GM12878 (cell line): Measurements from ENCODE around the gene CELF6. TPM values are rescaled to one million over a fixed set of nuclear protein-coding genes. Genes with fewer than 3 reads are reported as not detected.

ENCODE experiments used
- ATAC-seq: fragments of 200-7000 bp; cut with Tn5 transposase; 3 replicates; pipeline ENCODE4 v1.9.1; 2020; ENCODE audit warnings: mild to moderate bottlenecking, moderate library complexity
- BruUV-seq: library from RNA; stranded (reverse); fragments of 400-500 nt; replicated peaks from 2 replicates; lab custom pipeline; 2021; lab: Mats Ljungman, UMichigan
- CTCF ChIA-PET: fragments of 300-600 bp; sonication (Branson Sonifier 250); formaldehyde crosslinking; extraction: SDS; loops from one replicate; lab custom pipeline; 2021; ENCODE audit warnings: inconsistent platforms; lab: Yijun Ruan, JAX
- POLR2A ChIA-PET: fragments of 350-600 bp; formaldehyde crosslinking; extraction: SDS; loops from one replicate; lab custom pipeline; 2021; ENCODE audit warnings: inconsistent platforms; lab: Charles Lee
- RAD21 ChIA-PET: fragments of 300-600 bp; sonication (Branson Sonifier 250); formaldehyde crosslinking; loops from one replicate; lab custom pipeline; 2023; ENCODE audit warnings: antibody characterized with exemption; ENCODE audit not compliant: unreplicated experiment; lab: Charles Lee
- SMC1A ChIA-PET: fragments of 300-600 bp; sonication (Branson Sonifier 250); formaldehyde crosslinking; loops from one replicate; lab custom pipeline; 2023; ENCODE audit not compliant: unreplicated experiment, uncharacterized antibody; lab: Charles Lee
- DNase-seq: peaks from one replicate; pipeline ENCODE4 v3.0.0-alpha.2; 2011; ENCODE audit warnings: low read depth, low spot score
- FAIRE-seq: peaks from 3 replicates; lab custom pipeline; 2011; peaks lifted over from hg19 to GRCh38; lab: Jason Lieb, UNC
- H2AFZ ChIP-seq: 2 replicates; pipeline ENCODE4 v1.6.0; 2011; ENCODE audit warnings: low read depth, low read length, control low read depth; ENCODE audit not compliant: control insufficient read depth
- H3K27ac ChIP-seq: 2 replicates; pipeline ENCODE4 v1.5.1; 2011; ENCODE audit warnings: control low read depth; ENCODE audit not compliant: control insufficient read depth, insufficient read depth
- H3K27me3 ChIP-seq, 2 experiments: replicated peaks in 1 of 2; 2 replicates each; pipeline versions ENCODE4 v1.6.0 to v1.6.1; 2011; ENCODE audit warnings: low read length in 1 of 2; ENCODE audit not compliant: control insufficient read depth in 2 of 2, insufficient read depth in 2 of 2
- H3K36me3 ChIP-seq, 2 experiments: 2 replicates each; pipeline ENCODE4 v1.5.1; 2011; ENCODE audit warnings: low read length in 1 of 2; ENCODE audit not compliant: control insufficient read depth in 2 of 2, insufficient read depth in 2 of 2
- H3K4me1 ChIP-seq: 2 replicates; pipeline ENCODE4 v1.6.1; 2011; ENCODE audit warnings: mild to moderate bottlenecking, low read length, moderate library complexity, mixed read lengths; ENCODE audit not compliant: control insufficient read depth, insufficient read depth
- H3K4me2 ChIP-seq: 2 replicates; pipeline ENCODE4 v1.6.0; 2011; ENCODE audit warnings: control low read depth; ENCODE audit not compliant: control insufficient read depth, insufficient read depth
- H3K4me3 ChIP-seq: fragments of 200-600 bp; sonication (generic); 2 replicates; pipeline ENCODE4 v1.5.1; 2016
- H3K79me2 ChIP-seq: 2 replicates; pipeline ENCODE4 v1.6.0; 2011; ENCODE audit warnings: low read length; ENCODE audit not compliant: control insufficient read depth, insufficient read depth
- H3K9ac ChIP-seq: 2 replicates; pipeline ENCODE4 v1.8.0; 2011; ENCODE audit warnings: low read length, control low read depth, mixed read lengths; ENCODE audit not compliant: control insufficient read depth, insufficient read depth
- H3K9me3 ChIP-seq: replicated peaks from 3 replicates; pipeline ENCODE4 v1.5.1; 2011; ENCODE audit warnings: mild to moderate bottlenecking, low read length; ENCODE audit not compliant: control insufficient read depth, insufficient read depth
- H4K20me1 ChIP-seq: 2 replicates; pipeline ENCODE4 v1.6.0; 2011; ENCODE audit not compliant: control insufficient read depth, insufficient read depth
- ATF7 ChIP-seq: fragments of 450-650 bp; IDR thresholded peaks from 2 replicates; pipeline ENCODE4 v1.6.1; 2016; ENCODE audit warnings: low read depth, mild to moderate bottlenecking
- FOS ChIP-seq: IDR thresholded peaks from 3 replicates; pipeline ENCODE4 v1.6.1; 2011; ENCODE audit warnings: borderline replicate concordance; ENCODE audit not compliant: insufficient read length; ENCODE audit errors: extremely low read depth
- LARP7 ChIP-seq: fragments of 450-650 bp; IDR thresholded peaks from 2 replicates; pipeline ENCODE4 v1.6.1; 2017; ENCODE audit warnings: mild to moderate bottlenecking
- MXI1 ChIP-seq: fragments of 150-350 bp; IDR thresholded peaks from 2 replicates; pipeline ENCODE4 v1.6.1; 2011; ENCODE audit warnings: low read depth, mild to moderate bottlenecking, inconsistent platforms, low read length, improper control_type of control experiment
- MYC ChIP-seq: IDR thresholded peaks from 2 replicates; pipeline ENCODE4 v1.6.1; 2011; ENCODE audit warnings: mild to moderate bottlenecking, low read length, moderate library complexity, inconsistent platforms; ENCODE audit not compliant: insufficient read depth, insufficient replicate concordance, insufficient read length, severe bottlenecking
- NBN ChIP-seq: fragments of 450-650 bp; IDR thresholded peaks from 2 replicates; pipeline ENCODE4 v1.6.1; 2016
- RAD21 ChIP-seq: IDR thresholded peaks from 2 replicates; pipeline ENCODE4 v1.6.1; 2011; ENCODE audit warnings: mild to moderate bottlenecking, low read depth, low read length, moderate library complexity; ENCODE audit not compliant: insufficient read depth
- RUNX3 ChIP-seq: IDR thresholded peaks from 2 replicates; pipeline ENCODE4 v1.6.1; 2012; ENCODE audit warnings: low read length, inconsistent platforms
- SMAD5 ChIP-seq: IDR thresholded peaks from 2 replicates; pipeline ENCODE4 v1.6.1; 2016; ENCODE audit warnings: antibody characterized with exemption, low read depth
- TCF3 ChIP-seq: IDR thresholded peaks from 2 replicates; pipeline ENCODE4 v1.6.1; 2012; ENCODE audit warnings: low read depth, mild to moderate bottlenecking, low read length, borderline replicate concordance; ENCODE audit not compliant: insufficient read depth
- WRNIP1 ChIP-seq: IDR thresholded peaks from 2 replicates; pipeline ENCODE4 v1.6.1; 2011; ENCODE audit warnings: low read depth, low read length, improper control_type of control experiment, borderline replicate concordance
- WGBS: methylation state at CpG from one replicate; pipeline ENCODE4 v1.1.6; 2016; ENCODE audit warnings: low lambda C conversion rate; ENCODE audit not compliant: insufficient replicate concordance, insufficient coverage; ENCODE audit errors: missing lambda C conversion rate; 5-methylcytosine and 5-hydroxymethylcytosine counted together
- in situ Hi-C: fragments of 300-500 bp; cut with MboI; formaldehyde crosslinking; loops from 9 replicates; pipeline ENCODE4 v1.14.3; 2018; ENCODE audit warnings: mixed read lengths
- intact Hi-C: fragments of 100-400 bp; cut with micrococcal nuclease; formaldehyde crosslinking; loops from one replicate; pipeline ENCODE4 v1.14.2; 2022; ENCODE audit not compliant: unreplicated experiment
- polyA plus RNA-seq, 11 experiments: library from polyadenylated mRNA; depleted of rRNA in 4 of 11; unstranded in 6 of 11; stranded (reverse) in 5 of 11; fragments of >200 nt; fragmentation: Nextera tagmentation in 4 of 11; fragmentation: Illumina TruSeq in 1 of 11; extraction: Ambion mirVana in 4 of 11; extraction: Trizol in 1 of 11; gene quantifications; 1 replicate in 1 of 11; 2 replicates in 10 of 11; pipeline versions ENCODE4 v1.2.1 to v1.2.3, GENCODE V29; 2011 to 2016; ENCODE audit warnings: inconsistent platforms in 2 of 11, missing spikeins in 2 of 11, low read depth in 1 of 11
- total RNA-seq, 4 experiments: library from RNA; depleted of rRNA in 3 of 4; stranded (reverse); fragments of >200 nt in 3 of 4; fragmentation: Illumina TruSeq in 1 of 4; extraction: Trizol in 1 of 4; gene quantifications; 2 replicates each; pipeline versions ENCODE4 v1.2.1 to v1.2.3, GENCODE V29; 2013 to 2021

The CELF6 gene
- total and polyA plus RNA-seq, 10 of the 15 experiments (the other 5 are each of a cell fraction or from before 2014, with no cell fraction given), result 0.06 to 0.54 (median 0.23) TPM; not detected in 1

DNA sequence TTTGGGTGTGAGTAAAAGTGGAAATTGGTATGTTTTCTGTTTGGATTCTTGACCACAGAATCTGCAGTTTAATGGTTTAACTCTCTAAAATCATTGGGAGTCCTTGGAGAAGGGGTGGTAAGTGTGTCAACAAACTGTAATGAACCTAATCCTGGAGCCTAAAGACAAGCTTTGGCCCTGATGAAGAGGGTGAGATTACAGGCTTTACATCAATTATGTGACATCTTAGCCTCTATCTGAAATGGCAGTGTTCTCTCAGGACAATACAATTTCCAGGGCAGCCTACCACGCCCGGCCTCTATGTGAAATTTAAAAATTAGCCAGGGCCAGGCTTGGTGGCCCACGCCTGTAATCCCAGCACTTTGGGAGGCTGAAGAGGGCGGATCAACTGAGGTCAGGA, 84.7 kb downstream of the CELF6 start:
- H3K27me3 ChIP-seq, result no peaks in the 10 kb centered on the region
- ChIA-PET SMC1A (no interaction called here), CTCF (interaction anchor here (0.7 kb wide), 1 partner anchor 35 kb away, joined by 3 read pairs; no protein-coding TSS in a partner anchor), RAD21 (no interaction called here)
- H3K4me2 ChIP-seq, result no peak overlapping the region
- 80% methylated on average over 4 of the region's 4 CpGs for WGBS
- in situ Hi-C loops, result no loop called here
- H3K27ac ChIP-seq, result no peak overlapping the region
- no peak overlapping the region for H3K4me3 ChIP-seq
- peaks cover 12% of the 10 kb centered on the region; the same call in 1 of the 2 replicates for H3K4me1 ChIP-seq
- no TSS peak for BruUV-seq
- no peak overlapping the region for H2AFZ ChIP-seq
- no peak for FAIRE-seq
- H3K79me2 ChIP-seq, result peaks cover 20% of the 10 kb centered on the region
- H4K20me1 ChIP-seq, result no peaks in the 10 kb centered on the region
- H3K36me3 ChIP-seq, result no peaks in the 10 kb centered on the region
- TF ChIP-seq RAD21 (no peak), ATF7 (no peak), RUNX3 (no peak), LARP7 (no peak), FOS (no peak), MYC (no peak), TCF3 (no peak), SMAD5 (no peak), NBN (no peak), MXI1 (no peak), WRNIP1 (no peak)
- TF ChIP-seq, all 136 proteins: peak for 0
- Histone ChIP-seq H3K9ac (no peak overlapping the region), H3K9me3 (no peaks in the 10 kb centered on the region)
- POLR2A ChIA-PET, result no interaction called here
- ATAC-seq (no peak), DNase-seq (no peak)
- intact Hi-C loops, result no loop called here

Other genes starting within 250 kb of the CELF6 start
Only the 7 nearest of the 8 such genes appear.
- 1.5 and 2.0 TPM in 2 replicates for gene SENP8, start 201.8 kb downstream of the CELF6 start, total RNA-seq (2014; rRNA removed)
- 1.3 TPM in 2 replicates for gene SENP8, start 201.8 kb downstream of the CELF6 start, total RNA-seq (2014; rRNA removed; fragmentation: Illumina TruSeq; extraction: Trizol)
- 1.8 and 2.4 TPM in 2 replicates for gene SENP8, start 201.8 kb downstream of the CELF6 start, total RNA-seq (2021)
- 5.2 and 5.6 TPM in 2 replicates for gene SENP8, start 201.8 kb downstream of the CELF6 start, polyA plus RNA-seq (2011; rRNA removed)
- 2.1 and 2.2 TPM in 2 replicates for gene SENP8, start 201.8 kb downstream of the CELF6 start, polyA plus RNA-seq (2014; fragmentation: Illumina TruSeq; extraction: Trizol)
- gene SENP8, start 201.8 kb downstream of the CELF6 start, polyA plus RNA-seq (2014; fragmentation: Nextera tagmentation; extraction: Ambion mirVana), result 1 to 10 TPM; 2.2 to 4.0 TPM
- 0.87 and 1.3 TPM in 2 replicates for gene SENP8, start 201.8 kb downstream of the CELF6 start, polyA plus RNA-seq (2014; rRNA removed)
- 1 to 10 TPM; 3.7 to 4.2 TPM for gene SENP8, start 201.8 kb downstream of the CELF6 start, polyA plus RNA-seq (2016; fragmentation: Nextera tagmentation; extraction: Ambion mirVana)
- gene GRAMD2A, start 122.4 kb downstream of the CELF6 start, total RNA-seq (2014; rRNA removed), result not detected in 2 replicates
- not detected in 2 replicates for gene GRAMD2A, start 122.4 kb downstream of the CELF6 start, total RNA-seq (2014; rRNA removed; fragmentation: Illumina TruSeq; extraction: Trizol)
- gene GRAMD2A, start 122.4 kb downstream of the CELF6 start, total RNA-seq (2021), result not detected in 2 replicates
- gene GRAMD2A, start 122.4 kb downstream of the CELF6 start, polyA plus RNA-seq (2011; rRNA removed), result not detected in 2 replicates
- not detected in 2 replicates for gene GRAMD2A, start 122.4 kb downstream of the CELF6 start, polyA plus RNA-seq (2014; fragmentation: Illumina TruSeq; extraction: Trizol)
- under 1 TPM in 1 of 2 experiments, not detected in 1; 0.02 TPM for gene GRAMD2A, start 122.4 kb downstream of the CELF6 start, polyA plus RNA-seq (2014; fragmentation: Nextera tagmentation; extraction: Ambion mirVana)
- gene GRAMD2A, start 122.4 kb downstream of the CELF6 start, polyA plus RNA-seq (2014; rRNA removed), result not detected in 2 replicates
- under 1 TPM in 1 of 2 experiments, not detected in 1; 0.35 TPM for gene GRAMD2A, start 122.4 kb downstream of the CELF6 start, polyA plus RNA-seq (2016; fragmentation: Nextera tagmentation; extraction: Ambion mirVana)
- gene PKM, start 89.0 kb downstream of the CELF6 start, total RNA-seq (2014; rRNA removed), result 1,257 and 1,302 TPM in 2 replicates
- 912 and 984 TPM in 2 replicates for gene PKM, start 89.0 kb downstream of the CELF6 start, total RNA-seq (2014; rRNA removed; fragmentation: Illumina TruSeq; extraction: Trizol)
- gene PKM, start 89.0 kb downstream of the CELF6 start, total RNA-seq (2021), result 1,487 and 1,505 TPM in 2 replicates
- 2,011 and 2,640 TPM in 2 replicates for gene PKM, start 89.0 kb downstream of the CELF6 start, polyA plus RNA-seq (2011; rRNA removed)
- 1,523 and 1,631 TPM in 2 replicates for gene PKM, start 89.0 kb downstream of the CELF6 start, polyA plus RNA-seq (2014; fragmentation: Illumina TruSeq; extraction: Trizol)
- 100 to 1,000 TPM; 491 to 500 TPM for gene PKM, start 89.0 kb downstream of the CELF6 start, polyA plus RNA-seq (2014; fragmentation: Nextera tagmentation; extraction: Ambion mirVana)
- 1,361 and 1,456 TPM in 2 replicates for gene PKM, start 89.0 kb downstream of the CELF6 start, polyA plus RNA-seq (2014; rRNA removed)
- gene PKM, start 89.0 kb downstream of the CELF6 start, polyA plus RNA-seq (2016; fragmentation: Nextera tagmentation; extraction: Ambion mirVana), result 1,000 to 10,000 TPM; 1,696 to 1,742 TPM
- gene PARP6, start 47.6 kb downstream of the CELF6 start, total RNA-seq (2014; rRNA removed), result 26.3 and 31.2 TPM in 2 replicates
- 21.5 and 25.0 TPM in 2 replicates for gene PARP6, start 47.6 kb downstream of the CELF6 start, total RNA-seq (2014; rRNA removed; fragmentation: Illumina TruSeq; extraction: Trizol)
- gene PARP6, start 47.6 kb downstream of the CELF6 start, total RNA-seq (2021), result 38.3 and 40.0 TPM in 2 replicates
- gene PARP6, start 47.6 kb downstream of the CELF6 start, polyA plus RNA-seq (2011; rRNA removed), result 60.7 and 73.5 TPM in 2 replicates
- 41.4 and 47.2 TPM in 2 replicates for gene PARP6, start 47.6 kb downstream of the CELF6 start, polyA plus RNA-seq (2014; fragmentation: Illumina TruSeq; extraction: Trizol)
- gene PARP6, start 47.6 kb downstream of the CELF6 start, polyA plus RNA-seq (2014; fragmentation: Nextera tagmentation; extraction: Ambion mirVana), result 10 to 100 TPM; 14.3 to 23.7 TPM
- 43.9 and 51.8 TPM in 2 replicates for gene PARP6, start 47.6 kb downstream of the CELF6 start, polyA plus RNA-seq (2014; rRNA removed)
- gene PARP6, start 47.6 kb downstream of the CELF6 start, polyA plus RNA-seq (2016; fragmentation: Nextera tagmentation; extraction: Ambion mirVana), result 10 to 100 TPM; 15.5 to 27.6 TPM
- gene HEXA, start 55.9 kb upstream of the CELF6 start, total RNA-seq (2014; rRNA removed), result 61.2 and 64.8 TPM in 2 replicates
- gene HEXA, start 55.9 kb upstream of the CELF6 start, total RNA-seq (2014; rRNA removed; fragmentation: Illumina TruSeq; extraction: Trizol), result 56.1 and 59.5 TPM in 2 replicates
- 77.4 and 83.4 TPM in 2 replicates for gene HEXA, start 55.9 kb upstream of the CELF6 start, total RNA-seq (2021)
- gene HEXA, start 55.9 kb upstream of the CELF6 start, polyA plus RNA-seq (2011; rRNA removed), result 112 and 151 TPM in 2 replicates
- 59.3 and 61.9 TPM in 2 replicates for gene HEXA, start 55.9 kb upstream of the CELF6 start, polyA plus RNA-seq (2014; fragmentation: Illumina TruSeq; extraction: Trizol)
- gene HEXA, start 55.9 kb upstream of the CELF6 start, polyA plus RNA-seq (2014; fragmentation: Nextera tagmentation; extraction: Ambion mirVana), result 10 to 100 TPM; 24.5 to 38.5 TPM
- gene HEXA, start 55.9 kb upstream of the CELF6 start, polyA plus RNA-seq (2014; rRNA removed), result 82.6 and 87.5 TPM in 2 replicates
- 100 to 1,000 TPM in 1 of 2 experiments, 10 to 100 TPM in 1; 97.2 to 102 TPM for gene HEXA, start 55.9 kb upstream of the CELF6 start, polyA plus RNA-seq (2016; fragmentation: Nextera tagmentation; extraction: Ambion mirVana)
- not detected in 2 replicates for gene TMEM202, start 78.1 kb upstream of the CELF6 start, total RNA-seq (2014; rRNA removed)
- gene TMEM202, start 78.1 kb upstream of the CELF6 start, total RNA-seq (2014; rRNA removed; fragmentation: Illumina TruSeq; extraction: Trizol), result not detected in 2 replicates
- not detected in 2 replicates for gene TMEM202, start 78.1 kb upstream of the CELF6 start, total RNA-seq (2021)
- not detected in 2 replicates for gene TMEM202, start 78.1 kb upstream of the CELF6 start, polyA plus RNA-seq (2011; rRNA removed)
- not detected in 2 replicates for gene TMEM202, start 78.1 kb upstream of the CELF6 start, polyA plus RNA-seq (2014; fragmentation: Illumina TruSeq; extraction: Trizol)
- not detected for gene TMEM202, start 78.1 kb upstream of the CELF6 start, polyA plus RNA-seq (2014; fragmentation: Nextera tagmentation; extraction: Ambion mirVana)
- gene TMEM202, start 78.1 kb upstream of the CELF6 start, polyA plus RNA-seq (2014; rRNA removed), result not detected in 2 replicates
- not detected for gene TMEM202, start 78.1 kb upstream of the CELF6 start, polyA plus RNA-seq (2016; fragmentation: Nextera tagmentation; extraction: Ambion mirVana)
- gene ARIH1, start 154.2 kb upstream of the CELF6 start, total RNA-seq (2014; rRNA removed), result 31.6 and 33.8 TPM in 2 replicates
- 19.0 and 20.8 TPM in 2 replicates for gene ARIH1, start 154.2 kb upstream of the CELF6 start, total RNA-seq (2014; rRNA removed; fragmentation: Illumina TruSeq; extraction: Trizol)
- 99.5 and 99.8 TPM in 2 replicates for gene ARIH1, start 154.2 kb upstream of the CELF6 start, total RNA-seq (2021)
- 63.5 and 71.9 TPM in 2 replicates for gene ARIH1, start 154.2 kb upstream of the CELF6 start, polyA plus RNA-seq (2011; rRNA removed)
- 34.1 and 37.8 TPM in 2 replicates for gene ARIH1, start 154.2 kb upstream of the CELF6 start, polyA plus RNA-seq (2014; fragmentation: Illumina TruSeq; extraction: Trizol)
- 10 to 100 TPM; 14.7 to 14.9 TPM for gene ARIH1, start 154.2 kb upstream of the CELF6 start, polyA plus RNA-seq (2014; fragmentation: Nextera tagmentation; extraction: Ambion mirVana)
- 21.5 and 24.0 TPM in 2 replicates for gene ARIH1, start 154.2 kb upstream of the CELF6 start, polyA plus RNA-seq (2014; rRNA removed)
- gene ARIH1, start 154.2 kb upstream of the CELF6 start, polyA plus RNA-seq (2016; fragmentation: Nextera tagmentation; extraction: Ambion mirVana), result 10 to 100 TPM; 17.0 to 32.8 TPM